Uterus (tissue), 4 donors: ENCODE measurements around the gene VARS2. TPM values are rescaled to one million over a fixed set of nuclear protein-coding genes. Genes with fewer than 3 reads are reported as not detected.
"Not testable (repeated sequence)": the region's sequence is repeated elsewhere in the genome, so short reads cannot be mapped to it uniquely, and the experiment has no call there.

Experiments
- DNase-seq, 2 donors: peaks; one replicate each; pipeline ENCODE4 v3.0.0-alpha.2; 2019 to 2020
- H3K27ac ChIP-seq, 2 donors: fragments of 200-600 bp; sonication (generic); 1 replicate in 1 of 2; 2 replicates in 1 of 2; pipeline ENCODE4 v1.5.1; 2016 to 2018
- H3K27me3 ChIP-seq, 2 donors: fragments of 200-600 bp; sonication (generic); one replicate each; pipeline ENCODE4 v1.5.1; 2018 to 2019; ENCODE audit warnings: control low read depth in 1 of 2
- H3K36me3 ChIP-seq, 2 donors: fragments of 200-600 bp; sonication (generic); one replicate each; pipeline ENCODE4 v1.5.1; 2019; ENCODE audit warnings: control low read depth in 1 of 2
- H3K4me1 ChIP-seq, 2 donors: fragments of 200-600 bp; sonication (generic); one replicate each; pipeline ENCODE4 v1.5.1; 2018 to 2019; ENCODE audit warnings: control low read depth in 1 of 2
- H3K4me3 ChIP-seq, 2 donors: fragments of 200-600 bp; sonication (generic); 1 replicate in 1 of 2; 2 replicates in 1 of 2; pipeline ENCODE4 v1.5.1; 2018 to 2019; ENCODE audit warnings: mild to moderate bottlenecking in 1 of 2
- H3K9me3 ChIP-seq, 2 donors: fragments of 200-600 bp; sonication (generic); one replicate each; pipeline ENCODE4 v1.5.1; 2019; ENCODE audit warnings: control low read depth in 1 of 2
- POLR2A ChIP-seq, 2 donors: fragments of 450-650 bp; IDR thresholded peaks; one replicate each; pipeline ENCODE4 v1.6.1; 2016; ENCODE audit warnings: antibody characterized with exemption in 2 of 2, mild to moderate bottlenecking in 1 of 2, moderate library complexity in 1 of 2
- intact Hi-C: fragments of 100-400 bp; cut with DNase I; formaldehyde crosslinking; loops from one replicate; pipeline ENCODE4 v1.15.1; 2023; ENCODE audit warnings: low total_unique reads
- total RNA-seq, 4 donors: library from RNA; depleted of rRNA in 3 of 4; stranded (reverse); fragments of >200 nt in 3 of 4; gene quantifications; one replicate each; pipeline versions ENCODE4 v1.1.0 to v1.2.4, GENCODE V29; 2014 to 2023
- TF ChIP-seq, protein P1 (sequence below), 4 experiments: fragments of 200-600 bp in 2 of 4; fragments of 450-650 bp in 2 of 4; sonication (generic) in 2 of 4; IDR thresholded peaks; one replicate each; pipeline ENCODE4 v1.5.1; 2016 to 2019; ENCODE audit warnings: antibody characterized with exemption in 4 of 4, mild to moderate bottlenecking in 2 of 4, moderate library complexity in 1 of 4
- donor health status: DM: yes; HTN: yes; CAD: no.

VARS2 gene
- 10 to 100 TPM; 12.6 to 34.2 (median 22.4) TPM for total RNA-seq

DNA sequence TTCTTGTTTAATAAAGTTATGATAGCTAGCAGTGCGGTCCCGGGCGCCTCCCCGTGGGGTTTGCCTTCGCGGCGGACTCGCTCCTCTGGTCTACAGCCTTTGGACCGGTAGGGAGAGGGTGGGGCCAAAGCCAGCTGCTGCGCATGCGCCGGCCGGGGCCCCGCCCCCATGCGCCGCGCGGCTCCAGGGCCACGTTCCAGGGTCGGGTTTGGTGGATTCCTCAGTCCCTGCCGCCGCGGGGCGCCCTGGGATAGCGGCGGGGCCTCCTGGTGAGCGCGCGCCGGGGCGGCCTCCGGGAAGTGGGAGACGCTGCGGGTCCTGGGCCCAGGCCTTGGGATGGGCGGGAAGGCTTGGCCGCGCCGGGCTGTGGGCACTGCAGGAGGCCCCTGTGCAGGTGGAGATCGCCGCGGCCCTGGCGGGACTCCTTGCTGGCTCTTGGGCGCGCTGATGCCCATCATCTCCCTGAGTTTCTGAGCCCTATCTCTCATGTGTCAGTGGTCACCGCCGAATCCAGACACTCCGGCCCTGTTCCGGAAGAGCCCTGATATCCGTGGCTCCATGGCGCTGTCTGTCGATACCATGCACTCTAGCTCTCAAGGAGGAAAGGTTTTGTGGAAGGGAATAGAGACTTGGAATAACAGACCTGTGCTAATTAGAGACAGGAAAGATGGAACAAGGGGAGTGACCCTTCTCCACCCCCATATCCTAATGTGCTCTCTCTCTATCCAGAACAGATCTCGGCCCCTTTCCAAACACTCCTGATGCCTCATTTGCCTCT is at the start of gene VARS2:
TSS of gene VARS2 (plus strand) at position 163 of the 778 bp plus-strand sequence. CDS start at position 762, 599 bp downstream.
- Histone ChIP-seq H3K4me1 (peaks cover 5 to 15% of the 10 kb centered on the region in 2 donors), H3K27ac (peak within 1 kb of the TSS; percentile 91 to 96), H3K27me3 (no peaks in the 10 kb centered on the region), H3K36me3 (no peaks in the 10 kb centered on the region), H3K9me3 (no peaks in the 10 kb centered on the region), H3K4me3 (peak within 1 kb of the TSS; percentile 47 to 48)
- DNase-seq: peak; percentile 93 to 97
- intact Hi-C loops: no loop called here
- TF ChIP-seq POLR2A (IDR thresholded peaks at IDR 0.05): peak; percentile 65 to 90
- TF ChIP-seq, protein P1, sequence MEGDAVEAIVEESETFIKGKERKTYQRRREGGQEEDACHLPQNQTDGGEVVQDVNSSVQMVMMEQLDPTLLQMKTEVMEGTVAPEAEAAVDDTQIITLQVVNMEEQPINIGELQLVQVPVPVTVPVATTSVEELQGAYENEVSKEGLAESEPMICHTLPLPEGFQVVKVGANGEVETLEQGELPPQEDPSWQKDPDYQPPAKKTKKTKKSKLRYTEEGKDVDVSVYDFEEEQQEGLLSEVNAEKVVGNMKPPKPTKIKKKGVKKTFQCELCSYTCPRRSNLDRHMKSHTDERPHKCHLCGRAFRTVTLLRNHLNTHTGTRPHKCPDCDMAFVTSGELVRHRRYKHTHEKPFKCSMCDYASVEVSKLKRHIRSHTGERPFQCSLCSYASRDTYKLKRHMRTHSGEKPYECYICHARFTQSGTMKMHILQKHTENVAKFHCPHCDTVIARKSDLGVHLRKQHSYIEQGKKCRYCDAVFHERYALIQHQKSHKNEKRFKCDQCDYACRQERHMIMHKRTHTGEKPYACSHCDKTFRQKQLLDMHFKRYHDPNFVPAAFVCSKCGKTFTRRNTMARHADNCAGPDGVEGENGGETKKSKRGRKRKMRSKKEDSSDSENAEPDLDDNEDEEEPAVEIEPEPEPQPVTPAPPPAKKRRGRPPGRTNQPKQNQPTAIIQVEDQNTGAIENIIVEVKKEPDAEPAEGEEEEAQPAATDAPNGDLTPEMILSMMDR (IDR thresholded peaks at IDR 0.05): peak; percentile 43 to 75 (median 53)

DNA sequence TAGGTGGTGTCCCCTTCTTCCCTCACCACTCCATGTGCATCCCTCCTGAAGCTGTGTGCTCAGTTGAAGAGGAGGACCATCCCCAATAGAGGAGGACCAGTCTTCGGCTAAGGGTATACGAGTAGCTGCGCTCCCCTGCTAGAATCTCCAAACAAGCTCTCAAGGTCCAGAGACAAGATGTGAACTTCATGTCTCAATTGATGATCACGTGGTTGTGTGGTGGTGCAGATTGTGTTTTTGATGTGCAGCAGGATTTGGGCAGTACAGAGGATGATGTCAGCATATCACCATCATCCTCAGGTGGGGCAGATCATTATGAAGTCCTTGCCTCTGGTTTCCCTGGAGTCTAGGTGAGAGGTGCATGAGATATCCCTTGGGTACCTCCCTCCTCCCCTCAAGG is 49.7 kb upstream of the VARS2 start:
- H3K27me3 ChIP-seq: no peaks in the 10 kb centered on the region
- no peak for DNase-seq

DNA sequence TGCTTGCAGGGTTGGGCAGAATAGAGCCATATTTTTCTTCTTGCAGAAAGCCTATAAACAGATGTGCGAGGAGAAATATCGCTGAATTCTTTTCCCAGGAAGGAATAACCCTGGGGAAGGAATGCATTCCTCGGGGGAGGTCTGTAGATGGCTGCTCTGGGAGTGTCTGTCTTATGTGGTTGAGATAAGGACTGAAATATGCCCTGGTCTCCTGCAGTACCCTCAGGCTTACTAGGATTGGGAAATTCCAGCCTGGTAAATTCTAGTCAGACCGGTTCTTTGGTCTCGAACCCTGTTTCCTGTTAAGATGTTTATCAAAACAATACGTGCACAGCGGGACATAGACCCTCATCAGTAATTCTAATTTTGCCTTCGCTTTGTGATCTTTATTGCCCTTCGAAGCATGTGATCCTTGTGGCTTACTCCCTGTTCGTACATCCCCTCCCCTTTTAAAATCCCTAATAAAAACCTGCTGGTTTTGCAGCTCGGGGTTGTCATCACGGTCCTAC is 44.7 kb upstream of the VARS2 start:
- H3K36me3 ChIP-seq, DNase-seq, H3K27ac ChIP-seq, H3K27me3 ChIP-seq, H3K4me1 ChIP-seq, H3K4me3 ChIP-seq, H3K9me3 ChIP-seq, intact Hi-C loops: not testable (repeated sequence)

More for the DNA sequence above, 49.7 kb upstream of the VARS2 start:
- Histone ChIP-seq H3K4me3 (no peak overlapping the region), H3K4me1 (no peaks in the 10 kb centered on the region), H3K9me3 (no peaks in the 10 kb centered on the region), H3K27ac (no peak overlapping the region), H3K36me3 (no peaks in the 10 kb centered on the region)
- no peak for TF ChIP-seq POLR2A (IDR thresholded peaks at IDR 0.05)
- TF ChIP-seq, protein P1 (IDR thresholded peaks at IDR 0.05): no peak
- intact Hi-C loops: no loop called here

- no peaks in the 10 kb centered on the region for H3K4me1 ChIP-seq
- intact Hi-C loops: no loop called here
- no peak overlapping the region for H3K27ac ChIP-seq
- TF ChIP-seq, protein P1 (IDR thresholded peaks at IDR 0.05): no peak
- no peak for TF ChIP-seq POLR2A (IDR thresholded peaks at IDR 0.05)
- no peaks in the 10 kb centered on the region for H3K36me3 ChIP-seq
- no peak overlapping the region for H3K4me3 ChIP-seq
- H3K27me3 ChIP-seq: no peaks in the 10 kb centered on the region
- H3K9me3 ChIP-seq: peaks cover 0 to 5% of the 10 kb centered on the region in 2 donors
- DNase-seq: no peak
Measured at GRCh38 chr6:30870546-30870945, 43.5 kb upstream of the VARS2 start.

DNA sequence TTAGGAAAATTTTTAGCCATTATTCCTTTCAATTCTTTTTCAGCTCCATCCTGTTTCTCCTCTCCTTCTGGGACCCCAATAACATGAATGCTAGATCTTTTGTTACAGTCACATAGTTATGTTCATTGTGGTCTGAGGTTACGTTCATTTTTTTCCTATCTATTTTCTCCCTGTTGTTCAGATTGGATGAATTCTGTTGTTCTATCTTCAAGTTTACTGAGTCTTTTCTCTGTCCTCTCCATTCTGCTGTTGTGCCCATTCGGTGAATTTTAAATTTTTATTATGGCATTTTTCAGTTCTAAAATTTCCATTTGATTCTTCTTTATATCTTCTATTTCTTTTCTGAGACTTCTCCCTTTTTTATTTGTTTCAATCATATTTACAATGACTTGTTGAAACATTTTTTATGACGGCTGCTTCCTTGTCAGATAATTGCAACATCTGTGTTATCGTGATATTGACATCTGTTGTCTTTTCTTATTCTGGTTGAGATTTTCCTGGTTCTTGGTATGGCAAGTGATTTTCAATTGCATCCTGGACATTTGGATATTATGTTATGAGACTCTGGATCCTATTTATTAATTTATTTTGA is 42.4 kb upstream of the VARS2 start:
- TF ChIP-seq POLR2A (IDR thresholded peaks at IDR 0.05): no peak
- TF ChIP-seq, protein P1 (IDR thresholded peaks at IDR 0.05): no peak
- H3K9me3 ChIP-seq: peaks cover 0 to 5% of the 10 kb centered on the region in 2 donors
- intact Hi-C loops: no loop called here
- H3K27ac ChIP-seq: no peak overlapping the region
- no peak for DNase-seq
- no peaks in the 10 kb centered on the region for H3K36me3 ChIP-seq
- H3K27me3 ChIP-seq: no peaks in the 10 kb centered on the region
- no peaks in the 10 kb centered on the region for H3K4me1 ChIP-seq
- H3K4me3 ChIP-seq: no peak overlapping the region
